Nephron progenitor cell (in vitro differentiated cells): ENCODE data around the gene AASS.

Experiments
- DNase-seq: peaks from one replicate; pipeline ENCODE4 v3.0.0; 2021
- H3K27ac Mint-ChIP-seq: 2 replicates; pipeline ENCODE4 v1.8.0; 2021; ENCODE audit warnings: mild to moderate bottlenecking, moderate library complexity, mixed read lengths
- H3K27me3 Mint-ChIP-seq: 2 replicates; pipeline ENCODE4 v1.8.0; 2021; ENCODE audit warnings: mild to moderate bottlenecking, low read depth, mixed read lengths; ENCODE audit not compliant: poor library complexity
- H3K36me3 Mint-ChIP-seq: 2 replicates; pipeline ENCODE4 v1.8.0; 2021; ENCODE audit warnings: low read depth, mixed read lengths
- H3K4me1 Mint-ChIP-seq: 2 replicates; pipeline ENCODE4 v1.8.0; 2021; ENCODE audit warnings: mixed read lengths
- H3K4me3 Mint-ChIP-seq: 2 replicates; pipeline ENCODE4 v1.8.0; 2021; ENCODE audit warnings: mild to moderate bottlenecking, moderate library complexity, mixed read lengths
- H3K9me3 Mint-ChIP-seq: 2 replicates; pipeline ENCODE4 v1.8.0; 2021; ENCODE audit warnings: mild to moderate bottlenecking, moderate library complexity, mixed read lengths
- TF ChIP-seq, protein P1 (sequence below): fragments of 200-600 bp; sonication (generic); IDR thresholded peaks from 2 replicates; pipeline ENCODE4 v1.5.0; 2021; ENCODE audit warnings: antibody characterized with exemption

The AASS gene

DNA sequence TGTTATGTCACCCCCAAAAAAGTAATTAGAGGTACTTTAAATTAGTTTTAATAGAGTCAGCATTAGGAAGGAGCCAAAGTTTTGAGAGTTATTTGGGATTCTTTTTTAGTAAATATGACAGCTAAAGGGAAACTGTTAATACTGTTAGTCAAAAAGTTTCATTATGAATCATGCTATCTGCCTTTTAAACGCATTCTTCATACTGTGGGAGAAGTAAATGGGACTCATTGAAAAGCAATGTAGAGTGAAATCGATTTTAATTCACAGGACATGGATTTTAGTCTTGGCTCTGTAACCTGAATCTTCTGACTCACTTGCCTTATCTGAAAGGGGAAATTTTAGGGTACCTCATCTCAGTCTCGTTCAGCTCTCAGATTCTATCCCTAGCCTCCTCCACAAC is 105.1 kb downstream of the AASS start:
- DNase-seq: no peak
- Mint-ChIP-seq H3K4me1 (no peaks in the 10 kb centered on the region), H3K9me3 (no peaks in the 10 kb centered on the region), H3K27me3 (peaks cover 3% of the 10 kb centered on the region), H3K27ac (no peak overlapping the region), H3K36me3 (no peaks in the 10 kb centered on the region), H3K4me3 (no peak overlapping the region)
- TF ChIP-seq, protein P1, sequence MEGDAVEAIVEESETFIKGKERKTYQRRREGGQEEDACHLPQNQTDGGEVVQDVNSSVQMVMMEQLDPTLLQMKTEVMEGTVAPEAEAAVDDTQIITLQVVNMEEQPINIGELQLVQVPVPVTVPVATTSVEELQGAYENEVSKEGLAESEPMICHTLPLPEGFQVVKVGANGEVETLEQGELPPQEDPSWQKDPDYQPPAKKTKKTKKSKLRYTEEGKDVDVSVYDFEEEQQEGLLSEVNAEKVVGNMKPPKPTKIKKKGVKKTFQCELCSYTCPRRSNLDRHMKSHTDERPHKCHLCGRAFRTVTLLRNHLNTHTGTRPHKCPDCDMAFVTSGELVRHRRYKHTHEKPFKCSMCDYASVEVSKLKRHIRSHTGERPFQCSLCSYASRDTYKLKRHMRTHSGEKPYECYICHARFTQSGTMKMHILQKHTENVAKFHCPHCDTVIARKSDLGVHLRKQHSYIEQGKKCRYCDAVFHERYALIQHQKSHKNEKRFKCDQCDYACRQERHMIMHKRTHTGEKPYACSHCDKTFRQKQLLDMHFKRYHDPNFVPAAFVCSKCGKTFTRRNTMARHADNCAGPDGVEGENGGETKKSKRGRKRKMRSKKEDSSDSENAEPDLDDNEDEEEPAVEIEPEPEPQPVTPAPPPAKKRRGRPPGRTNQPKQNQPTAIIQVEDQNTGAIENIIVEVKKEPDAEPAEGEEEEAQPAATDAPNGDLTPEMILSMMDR: no peak

DNA sequence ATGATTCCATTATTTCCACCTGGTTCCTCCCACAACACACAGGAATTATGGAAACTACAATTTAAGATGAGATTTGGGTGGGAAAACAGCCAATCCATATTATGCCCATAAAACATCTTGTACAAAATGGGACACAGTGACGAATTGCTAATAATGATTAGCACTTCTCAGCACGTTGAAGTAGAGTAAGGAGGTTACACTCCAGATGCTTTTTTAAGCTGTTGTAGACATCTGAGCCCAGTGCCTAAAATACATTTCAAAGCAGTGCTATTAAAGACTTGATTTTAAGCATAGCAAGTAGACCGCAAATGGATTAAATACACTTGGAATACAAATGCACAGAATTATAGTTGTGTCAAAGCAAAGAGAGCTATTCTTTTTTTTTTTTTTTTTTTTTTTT is 105.9 kb downstream of the AASS start:
- Mint-ChIP-seq H3K4me3 (no peak overlapping the region), H3K9me3 (no peaks in the 10 kb centered on the region), H3K4me1 (no peaks in the 10 kb centered on the region), H3K27me3 (peaks cover 3% of the 10 kb centered on the region), H3K36me3 (no peaks in the 10 kb centered on the region), H3K27ac (no peak overlapping the region)
- TF ChIP-seq, protein P1: no peak
- no peak for DNase-seq

DNA sequence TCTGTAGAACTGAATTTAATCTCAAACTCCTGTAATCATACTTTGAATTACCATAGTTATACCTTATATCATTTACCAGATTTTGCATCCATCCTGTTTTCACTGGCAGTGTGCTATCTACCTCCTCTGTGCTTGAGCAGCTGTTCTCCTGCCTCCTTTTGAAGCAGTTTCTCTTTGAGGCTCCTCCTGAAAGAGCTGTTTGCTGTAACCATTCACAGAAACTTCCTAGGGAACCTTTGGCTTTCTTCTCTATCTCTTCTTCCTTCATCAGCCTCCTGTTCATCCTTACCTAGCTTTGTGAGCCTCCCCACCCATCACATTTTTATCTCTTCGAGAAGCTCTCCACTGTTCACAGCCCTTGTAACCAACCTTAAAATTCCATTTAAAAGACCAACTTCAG is 108.2 kb downstream of the AASS start:
- TF ChIP-seq, protein P1: no peak
- DNase-seq: no peak
- Mint-ChIP-seq H3K4me1 (no peaks in the 10 kb centered on the region), H3K36me3 (no peaks in the 10 kb centered on the region), H3K9me3 (no peaks in the 10 kb centered on the region), H3K27me3 (no peaks in the 10 kb centered on the region), H3K27ac (no peak overlapping the region), H3K4me3 (no peak overlapping the region)

DNA sequence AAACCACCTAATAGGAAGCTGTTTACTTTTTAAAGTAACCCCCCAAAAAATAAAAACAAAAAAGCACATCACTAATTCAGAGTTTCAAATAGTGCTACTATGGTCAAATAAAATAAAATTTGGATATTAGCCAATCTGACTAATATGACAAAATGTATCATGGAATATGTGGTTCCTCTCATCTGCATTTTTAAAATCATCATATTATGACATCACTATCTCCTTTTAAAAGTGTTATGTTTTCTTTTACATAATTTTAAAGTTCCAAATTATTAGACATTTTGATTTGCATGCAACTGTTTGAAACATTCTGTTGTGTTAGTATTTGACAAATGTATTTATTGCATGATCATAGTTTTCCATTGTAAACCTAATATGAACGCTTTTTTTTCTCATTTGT is 110.4 kb downstream of the AASS start:
- Mint-ChIP-seq H3K4me3 (no peak overlapping the region), H3K27me3 (no peaks in the 10 kb centered on the region), H3K36me3 (no peaks in the 10 kb centered on the region), H3K4me1 (no peaks in the 10 kb centered on the region), H3K27ac (no peak overlapping the region), H3K9me3 (no peaks in the 10 kb centered on the region)
- DNase-seq: no peak
- TF ChIP-seq, protein P1: no peak

DNA sequence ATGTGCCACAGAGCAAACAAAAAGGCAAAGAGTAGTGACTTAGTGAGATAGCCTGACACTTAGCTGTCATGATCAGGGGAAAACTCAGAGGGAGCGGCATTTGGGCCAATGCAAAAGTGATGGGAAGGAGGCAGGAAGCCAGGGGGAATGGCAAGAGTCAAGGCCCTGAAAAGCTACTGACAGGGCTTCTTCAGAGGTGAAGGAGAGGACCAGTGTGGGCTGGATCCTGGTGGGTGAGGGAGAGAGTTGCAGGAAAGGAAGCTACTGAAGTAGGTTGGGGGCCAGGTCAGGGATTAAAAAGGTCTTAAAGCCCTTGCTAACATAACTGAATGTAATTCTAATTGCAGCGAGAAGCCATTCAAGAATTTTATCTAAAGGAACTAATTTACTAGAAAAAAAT is 117.0 kb downstream of the AASS start:
- Mint-ChIP-seq H3K4me1 (no peaks in the 10 kb centered on the region), H3K4me3 (no peak overlapping the region), H3K9me3 (no peaks in the 10 kb centered on the region), H3K27me3 (no peaks in the 10 kb centered on the region), H3K36me3 (no peaks in the 10 kb centered on the region), H3K27ac (no peak overlapping the region)
- TF ChIP-seq, protein P1: no peak
- DNase-seq: no peak
